Measurements from ENCODE around the gene FGF11. TPM values are rescaled to one million over a fixed set of nuclear protein-coding genes. Genes with fewer than 3 reads are reported as not detected.

FGF11 gene
- 4.8 TPM for total RNA-seq (ENCODE audit: unreplicated experiment)
- long read RNA-seq = 0 reads

DNA sequence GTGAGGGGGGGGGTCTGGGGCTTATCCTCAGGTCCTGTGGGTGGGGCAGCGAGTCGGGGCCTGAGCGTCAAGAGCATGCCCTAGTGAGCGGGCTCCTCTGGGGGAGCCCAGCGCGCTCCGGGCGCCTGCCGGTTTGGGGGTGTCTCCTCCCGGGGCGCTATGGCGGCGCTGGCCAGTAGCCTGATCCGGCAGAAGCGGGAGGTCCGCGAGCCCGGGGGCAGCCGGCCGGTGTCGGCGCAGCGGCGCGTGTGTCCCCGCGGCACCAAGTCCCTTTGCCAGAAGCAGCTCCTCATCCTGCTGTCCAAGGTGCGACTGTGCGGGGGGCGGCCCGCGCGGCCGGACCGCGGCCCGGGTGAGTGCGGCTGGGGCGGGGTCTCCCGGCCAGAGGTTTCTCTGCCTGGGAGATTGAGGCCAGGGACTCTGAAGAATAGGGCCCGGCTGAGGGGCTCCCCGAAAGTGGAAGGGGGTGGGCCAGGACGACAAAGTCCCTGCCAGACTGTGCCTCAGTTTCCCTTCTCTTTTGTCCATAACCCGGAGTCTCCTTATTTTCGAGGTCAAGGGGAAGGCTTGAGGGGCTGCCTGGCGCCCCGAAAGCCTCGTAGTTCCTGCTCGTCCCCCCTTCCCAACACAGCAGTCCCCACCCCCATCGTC, at the start of gene FGF11:
TSS of gene FGF11 (plus strand) at position 51 of the 651 bp plus-strand sequence. CDS start at position 160, 109 bp downstream.
- H3K9me3 Mint-ChIP-seq (ENCODE audit: unreplicated experiment) = peaks cover 18% of the 10 kb centered on the region

DNA sequence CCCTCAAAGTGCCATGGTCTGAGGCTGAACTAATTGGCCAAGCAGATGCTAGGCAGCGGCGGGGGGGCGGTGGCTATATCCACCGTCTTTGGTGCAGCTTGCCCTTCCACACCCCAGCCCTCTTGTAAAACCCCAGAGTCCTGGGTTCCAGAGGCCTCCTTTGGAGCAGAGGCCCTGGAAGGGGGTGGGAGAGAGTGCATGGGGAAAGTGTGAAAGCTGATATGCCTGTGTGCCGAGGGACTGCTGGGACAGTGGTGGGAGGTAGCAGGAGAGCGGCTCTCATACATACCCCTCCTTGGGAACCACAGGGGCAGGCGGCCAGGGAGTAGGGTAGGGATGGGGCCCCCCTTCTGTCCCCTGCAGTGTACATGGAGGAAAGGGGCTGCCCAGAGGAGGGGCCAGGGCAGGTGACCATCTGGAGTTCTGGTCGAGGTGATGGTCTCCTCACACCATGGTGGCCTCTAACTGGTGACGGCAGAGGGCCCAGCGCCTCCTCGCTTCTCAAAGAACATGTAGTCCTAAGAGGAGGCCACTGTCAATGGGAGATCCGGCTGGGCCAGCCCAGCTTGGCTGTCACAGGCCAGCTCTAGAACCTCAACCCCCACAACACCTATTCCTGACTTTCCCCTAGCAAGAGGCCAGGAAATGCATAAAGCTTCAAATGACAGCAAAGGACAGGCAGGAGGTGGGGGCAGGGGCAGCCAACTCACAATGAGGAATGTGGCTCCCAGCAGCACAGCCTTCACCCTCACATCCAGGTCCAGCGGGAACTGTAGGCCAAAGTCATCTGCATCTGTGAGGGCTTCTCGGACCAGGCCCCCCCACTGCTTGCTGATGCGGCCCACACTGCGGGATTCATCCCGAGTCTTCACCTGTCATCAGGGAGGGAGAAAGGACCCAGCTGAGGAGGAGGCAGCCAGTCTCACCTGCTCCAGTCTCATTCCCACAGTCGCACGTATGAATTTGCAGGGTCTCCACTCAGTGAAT, 49.1 kb upstream of the FGF11 start:
- H3K4me1 Mint-ChIP-seq (ENCODE audit: low read depth, unreplicated experiment) = peaks cover 5% of the 10 kb centered on the region
- TF ChIP-seq, protein P1, sequence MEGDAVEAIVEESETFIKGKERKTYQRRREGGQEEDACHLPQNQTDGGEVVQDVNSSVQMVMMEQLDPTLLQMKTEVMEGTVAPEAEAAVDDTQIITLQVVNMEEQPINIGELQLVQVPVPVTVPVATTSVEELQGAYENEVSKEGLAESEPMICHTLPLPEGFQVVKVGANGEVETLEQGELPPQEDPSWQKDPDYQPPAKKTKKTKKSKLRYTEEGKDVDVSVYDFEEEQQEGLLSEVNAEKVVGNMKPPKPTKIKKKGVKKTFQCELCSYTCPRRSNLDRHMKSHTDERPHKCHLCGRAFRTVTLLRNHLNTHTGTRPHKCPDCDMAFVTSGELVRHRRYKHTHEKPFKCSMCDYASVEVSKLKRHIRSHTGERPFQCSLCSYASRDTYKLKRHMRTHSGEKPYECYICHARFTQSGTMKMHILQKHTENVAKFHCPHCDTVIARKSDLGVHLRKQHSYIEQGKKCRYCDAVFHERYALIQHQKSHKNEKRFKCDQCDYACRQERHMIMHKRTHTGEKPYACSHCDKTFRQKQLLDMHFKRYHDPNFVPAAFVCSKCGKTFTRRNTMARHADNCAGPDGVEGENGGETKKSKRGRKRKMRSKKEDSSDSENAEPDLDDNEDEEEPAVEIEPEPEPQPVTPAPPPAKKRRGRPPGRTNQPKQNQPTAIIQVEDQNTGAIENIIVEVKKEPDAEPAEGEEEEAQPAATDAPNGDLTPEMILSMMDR (IDR thresholded peaks at IDR 0.05; ENCODE audit: partially characterized antibody, unreplicated experiment) = no peak
- H3K27me3 Mint-ChIP-seq (ENCODE audit: unreplicated experiment) = peaks cover 12% of the 10 kb centered on the region
- DNase-seq = no peak
- H3K9me3 Mint-ChIP-seq (ENCODE audit: unreplicated experiment) = peaks cover 11% of the 10 kb centered on the region
- H3K4me3 Mint-ChIP-seq (ENCODE audit: unreplicated experiment) = no peak overlapping the region
- no peak overlapping the region for H3K27ac Mint-ChIP-seq (ENCODE audit: unreplicated experiment)
- peaks cover 6% of the 10 kb centered on the region for H3K36me3 Mint-ChIP-seq (ENCODE audit: unreplicated experiment)

More for the DNA sequence above, at the start of gene FGF11:
- Mint-ChIP-seq H3K4me1 (ENCODE audit: low read depth, unreplicated experiment) (peaks cover 17% of the 10 kb centered on the region), H3K27me3 (ENCODE audit: unreplicated experiment) (peaks cover 24% of the 10 kb centered on the region), H3K27ac (ENCODE audit: unreplicated experiment) (peak within 1 kb of the TSS; percentile 73), H3K4me3 (ENCODE audit: unreplicated experiment) (peak within 1 kb of the TSS; percentile 92), H3K36me3 (ENCODE audit: unreplicated experiment) (no peaks in the 10 kb centered on the region)
- TF ChIP-seq, protein P1 (IDR thresholded peaks at IDR 0.05; ENCODE audit: partially characterized antibody, unreplicated experiment) = no peak
- no peak for DNase-seq

DNA sequence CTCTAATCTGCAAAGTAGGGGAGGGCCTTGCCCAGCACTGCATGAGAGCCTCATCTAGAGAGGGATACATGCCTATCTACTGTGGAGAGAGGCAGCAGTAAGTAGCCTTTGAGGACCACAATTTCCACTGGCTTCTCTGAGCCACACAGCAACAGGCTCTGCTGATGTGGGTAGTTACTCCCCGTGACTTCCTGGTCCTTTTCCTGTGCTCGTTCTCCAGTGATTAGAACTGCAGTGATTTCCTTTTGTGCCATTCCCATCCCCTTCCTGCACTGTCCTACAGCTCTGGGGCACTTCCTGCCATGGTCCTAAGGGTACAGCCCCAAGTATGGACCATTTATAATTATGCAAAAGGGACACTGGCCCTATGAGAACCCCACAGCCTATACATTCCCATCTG, 48.0 kb upstream of the FGF11 start:
- Mint-ChIP-seq H3K4me3 (ENCODE audit: unreplicated experiment) (peak overlapping the region; percentile 15), H3K27ac (ENCODE audit: unreplicated experiment) (no peak overlapping the region), H3K36me3 (ENCODE audit: unreplicated experiment) (peaks cover 6% of the 10 kb centered on the region), H3K9me3 (ENCODE audit: unreplicated experiment) (peaks cover 11% of the 10 kb centered on the region), H3K27me3 (ENCODE audit: unreplicated experiment) (peaks cover 9% of the 10 kb centered on the region), H3K4me1 (ENCODE audit: low read depth, unreplicated experiment) (peaks cover 6% of the 10 kb centered on the region)
- no peak for DNase-seq
- TF ChIP-seq, protein P1 (IDR thresholded peaks at IDR 0.05; ENCODE audit: partially characterized antibody, unreplicated experiment) = no peak

DNA sequence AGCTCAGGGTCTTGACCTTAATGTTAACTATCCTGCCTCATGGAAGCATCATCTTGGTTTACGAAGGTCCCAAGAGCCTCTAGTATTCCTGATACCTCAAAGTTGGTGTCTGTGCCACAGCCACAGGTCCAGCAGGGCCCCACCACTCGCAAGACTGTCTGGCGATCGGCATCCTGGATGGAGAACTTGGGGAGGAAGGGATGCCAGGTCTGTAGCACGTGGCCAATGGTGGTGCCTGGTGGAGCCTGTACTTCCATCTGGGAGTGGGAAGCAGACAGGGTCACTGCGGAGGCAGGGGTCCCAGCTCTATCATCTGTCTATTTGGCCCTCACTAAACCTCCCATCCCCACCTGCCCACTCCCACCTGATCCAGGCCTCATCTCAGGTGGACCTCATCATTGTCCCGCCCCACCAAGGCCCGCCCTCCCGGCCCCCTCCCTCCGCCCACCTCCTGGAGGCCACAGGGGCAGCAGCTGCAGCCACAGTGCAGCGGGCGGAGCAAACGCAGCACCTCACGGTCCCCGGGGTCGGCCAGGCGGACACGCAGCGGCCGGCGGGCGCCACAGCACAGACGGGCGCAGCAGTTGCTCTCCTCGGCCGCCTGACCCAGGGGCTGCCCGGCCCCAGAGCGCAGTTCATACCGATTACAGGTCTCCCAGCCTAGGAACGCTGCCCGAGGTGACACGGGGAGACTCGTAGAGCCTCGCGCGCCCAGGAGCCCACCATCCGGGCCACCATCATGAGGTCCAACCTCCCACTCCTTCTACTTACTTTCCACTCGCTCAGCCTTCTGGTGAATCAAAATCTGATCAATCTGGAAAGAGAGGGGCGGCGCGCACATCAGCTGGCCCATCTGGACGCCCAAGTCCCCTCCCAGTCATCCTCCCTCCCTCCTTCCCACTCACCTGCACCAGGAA, 46.4 kb upstream of the FGF11 start:
- Mint-ChIP-seq H3K9me3 (ENCODE audit: unreplicated experiment) (peaks cover 9% of the 10 kb centered on the region), H3K36me3 (ENCODE audit: unreplicated experiment) (peaks cover 6% of the 10 kb centered on the region), H3K27me3 (ENCODE audit: unreplicated experiment) (peaks cover 9% of the 10 kb centered on the region), H3K4me1 (ENCODE audit: low read depth, unreplicated experiment) (peaks cover 6% of the 10 kb centered on the region), H3K4me3 (ENCODE audit: unreplicated experiment) (peak overlapping the region; percentile 88), H3K27ac (ENCODE audit: unreplicated experiment) (peak overlapping the region; percentile 76)
- peak; percentile 69 for DNase-seq
- TF ChIP-seq, protein P1 (IDR thresholded peaks at IDR 0.05; ENCODE audit: partially characterized antibody, unreplicated experiment) = no peak

All from glutamatergic neuron (in vitro differentiated cells).